ENCODE results near the gene BCL6.

DNA sequence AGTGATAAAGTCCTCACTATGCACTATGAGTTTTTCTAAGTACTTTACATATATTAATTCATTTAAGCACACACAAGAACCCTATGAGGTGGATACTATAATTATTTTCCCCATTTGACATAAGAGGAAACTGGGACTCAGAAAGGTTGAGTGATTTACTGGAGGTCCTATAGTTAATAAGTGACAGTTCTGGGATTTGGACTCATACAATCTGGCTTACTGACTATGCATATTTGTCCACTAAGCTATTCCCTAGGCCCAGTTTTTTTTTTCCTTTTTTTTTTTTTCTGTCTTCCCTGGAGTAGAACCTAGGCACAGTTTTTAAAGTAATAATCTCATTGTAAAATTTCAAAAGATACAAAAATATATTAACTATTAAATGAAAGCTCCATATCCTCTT lies 36.6 kb downstream of the BCL6 start:
- TF ChIP-seq, protein P1, sequence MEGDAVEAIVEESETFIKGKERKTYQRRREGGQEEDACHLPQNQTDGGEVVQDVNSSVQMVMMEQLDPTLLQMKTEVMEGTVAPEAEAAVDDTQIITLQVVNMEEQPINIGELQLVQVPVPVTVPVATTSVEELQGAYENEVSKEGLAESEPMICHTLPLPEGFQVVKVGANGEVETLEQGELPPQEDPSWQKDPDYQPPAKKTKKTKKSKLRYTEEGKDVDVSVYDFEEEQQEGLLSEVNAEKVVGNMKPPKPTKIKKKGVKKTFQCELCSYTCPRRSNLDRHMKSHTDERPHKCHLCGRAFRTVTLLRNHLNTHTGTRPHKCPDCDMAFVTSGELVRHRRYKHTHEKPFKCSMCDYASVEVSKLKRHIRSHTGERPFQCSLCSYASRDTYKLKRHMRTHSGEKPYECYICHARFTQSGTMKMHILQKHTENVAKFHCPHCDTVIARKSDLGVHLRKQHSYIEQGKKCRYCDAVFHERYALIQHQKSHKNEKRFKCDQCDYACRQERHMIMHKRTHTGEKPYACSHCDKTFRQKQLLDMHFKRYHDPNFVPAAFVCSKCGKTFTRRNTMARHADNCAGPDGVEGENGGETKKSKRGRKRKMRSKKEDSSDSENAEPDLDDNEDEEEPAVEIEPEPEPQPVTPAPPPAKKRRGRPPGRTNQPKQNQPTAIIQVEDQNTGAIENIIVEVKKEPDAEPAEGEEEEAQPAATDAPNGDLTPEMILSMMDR (IDR thresholded peaks at IDR 0.05; ENCODE audit: extremely low read depth in 1 of 2, insufficient read depth in 1 of 2, low read depth in 1 of 2, low read length in 2 of 2), result no peak
- TF ChIP-seq POLR2A (IDR thresholded peaks at IDR 0.05; ENCODE audit: low read depth, low read length) (no peak), EZH2 (IDR thresholded peaks at IDR 0.05; ENCODE audit: borderline replicate concordance, low read depth, low read length, severe bottlenecking) (no peak)

All from endothelial cell of umbilical vein (primary cell).